ENCODE data around the gene SPINK2. TPM values are rescaled to one million over a fixed set of nuclear protein-coding genes. Genes with fewer than 3 reads are reported as not detected.
A peak's percentile ranks its signal among the peaks of the same experiment; 100 is the strongest.

Gene SPINK2
- total RNA-seq, 1 donor from 2014 or later, result not detected

DNA sequence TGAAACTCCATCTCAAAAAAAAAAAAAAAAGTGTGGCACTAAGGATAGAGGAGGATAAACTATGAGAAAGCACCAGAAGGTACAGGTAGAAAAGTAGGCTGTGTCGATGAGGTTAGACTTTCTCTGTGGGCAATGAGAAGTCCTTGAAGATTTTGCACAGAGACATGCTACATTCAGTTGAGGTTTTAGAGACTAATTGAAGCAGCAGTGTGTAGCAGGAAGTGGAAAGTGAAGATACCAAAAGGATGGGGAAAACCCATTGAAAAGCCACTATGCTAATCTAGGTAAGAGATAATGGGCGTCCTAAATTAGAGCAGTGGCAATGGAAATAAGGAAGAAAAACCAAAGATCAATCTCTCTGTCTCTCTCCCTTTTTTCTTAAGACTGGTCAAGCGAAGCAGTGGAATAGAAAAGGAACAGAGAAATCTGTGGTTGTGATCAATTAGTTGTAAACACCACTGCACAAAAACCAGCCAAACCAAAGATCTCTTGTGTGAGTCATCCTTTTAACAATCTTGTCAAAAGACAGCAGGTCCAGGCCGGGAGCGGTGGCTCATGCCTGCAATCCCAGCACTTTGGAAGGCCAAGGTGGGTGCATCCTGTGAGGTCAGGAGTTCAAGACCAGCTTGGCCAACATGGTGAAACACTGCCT is 3.5 kb downstream of the SPINK2 start:
- no peak for FAIRE-seq

DNA sequence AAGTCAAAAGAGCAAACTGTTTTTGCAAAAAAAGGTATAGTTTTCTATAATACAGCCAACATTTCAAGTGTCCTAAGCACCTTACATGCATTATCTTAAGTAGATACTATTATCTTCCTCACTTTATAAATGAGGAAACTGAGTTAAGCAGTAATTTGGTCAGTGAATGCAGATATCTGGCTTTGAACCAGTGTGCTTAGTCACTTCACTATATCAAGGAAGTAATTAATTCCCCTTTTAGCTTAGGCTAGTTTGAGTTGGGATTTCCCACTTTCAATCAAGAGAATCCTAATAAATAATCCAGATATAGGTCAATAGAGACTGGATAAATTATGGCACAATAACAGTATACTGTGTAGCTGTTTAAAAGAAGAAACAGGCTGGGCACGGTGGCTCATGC is 14.8 kb downstream of the SPINK2 start:
- TF ChIP-seq, protein P1, sequence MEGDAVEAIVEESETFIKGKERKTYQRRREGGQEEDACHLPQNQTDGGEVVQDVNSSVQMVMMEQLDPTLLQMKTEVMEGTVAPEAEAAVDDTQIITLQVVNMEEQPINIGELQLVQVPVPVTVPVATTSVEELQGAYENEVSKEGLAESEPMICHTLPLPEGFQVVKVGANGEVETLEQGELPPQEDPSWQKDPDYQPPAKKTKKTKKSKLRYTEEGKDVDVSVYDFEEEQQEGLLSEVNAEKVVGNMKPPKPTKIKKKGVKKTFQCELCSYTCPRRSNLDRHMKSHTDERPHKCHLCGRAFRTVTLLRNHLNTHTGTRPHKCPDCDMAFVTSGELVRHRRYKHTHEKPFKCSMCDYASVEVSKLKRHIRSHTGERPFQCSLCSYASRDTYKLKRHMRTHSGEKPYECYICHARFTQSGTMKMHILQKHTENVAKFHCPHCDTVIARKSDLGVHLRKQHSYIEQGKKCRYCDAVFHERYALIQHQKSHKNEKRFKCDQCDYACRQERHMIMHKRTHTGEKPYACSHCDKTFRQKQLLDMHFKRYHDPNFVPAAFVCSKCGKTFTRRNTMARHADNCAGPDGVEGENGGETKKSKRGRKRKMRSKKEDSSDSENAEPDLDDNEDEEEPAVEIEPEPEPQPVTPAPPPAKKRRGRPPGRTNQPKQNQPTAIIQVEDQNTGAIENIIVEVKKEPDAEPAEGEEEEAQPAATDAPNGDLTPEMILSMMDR (IDR thresholded peaks at IDR 0.05; ENCODE audit: insufficient read depth, low read length, severe bottlenecking), result no peak
- Histone ChIP-seq H3K36me3 (ENCODE audit: control insufficient read depth, insufficient read depth, low read length) (no peaks in the 10 kb centered on the region), H3K4me3 (ENCODE audit: low read depth, low read length) (no peak overlapping the region), H3K27me3 (ENCODE audit: control insufficient read depth, insufficient read depth, low read length) (no peaks in the 10 kb centered on the region)
- DNase-seq (ENCODE audit: low read depth) (no peak), FAIRE-seq (no peak)

More for the DNA sequence above, 3.5 kb downstream of the SPINK2 start:
- peak; percentile 13 for DNase-seq (ENCODE audit: low read depth)
- H3K4me3 ChIP-seq (ENCODE audit: low read depth, low read length), result no peak overlapping the region
- H3K27me3 ChIP-seq (ENCODE audit: control insufficient read depth, insufficient read depth, low read length), result no peaks in the 10 kb centered on the region
- TF ChIP-seq, protein P1 (IDR thresholded peaks at IDR 0.05; ENCODE audit: insufficient read depth, low read length, severe bottlenecking), result no peak
- H3K36me3 ChIP-seq (ENCODE audit: control insufficient read depth, insufficient read depth, low read length), result no peaks in the 10 kb centered on the region

DNA sequence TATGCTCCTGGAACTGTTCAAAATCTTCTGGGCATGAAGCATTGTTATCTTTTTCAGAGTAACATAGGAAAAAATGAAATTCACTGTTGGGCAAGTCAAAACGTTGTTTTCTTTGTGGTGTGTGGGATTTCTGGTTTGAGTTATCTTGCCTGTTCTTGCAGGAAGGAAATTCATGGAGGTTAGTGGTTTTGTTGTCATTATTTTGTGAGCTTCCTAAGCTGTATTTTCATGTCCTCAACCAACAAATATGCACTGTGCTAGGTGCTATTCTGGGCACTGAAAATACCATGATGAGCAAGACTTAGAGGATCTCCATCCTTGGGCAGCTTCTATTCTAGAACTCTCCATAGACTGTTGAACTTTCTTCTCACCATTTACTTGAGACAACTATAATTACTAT is 16.9 kb downstream of the SPINK2 start:
- H3K27me3 ChIP-seq (ENCODE audit: control insufficient read depth, insufficient read depth, low read length), result no peaks in the 10 kb centered on the region
- no peak overlapping the region for H3K4me3 ChIP-seq (ENCODE audit: low read depth, low read length)
- TF ChIP-seq, protein P1 (IDR thresholded peaks at IDR 0.05; ENCODE audit: insufficient read depth, low read length, severe bottlenecking), result no peak
- H3K36me3 ChIP-seq (ENCODE audit: control insufficient read depth, insufficient read depth, low read length), result no peaks in the 10 kb centered on the region
- FAIRE-seq (no peak), DNase-seq (ENCODE audit: low read depth) (peak; percentile 88)

DNA sequence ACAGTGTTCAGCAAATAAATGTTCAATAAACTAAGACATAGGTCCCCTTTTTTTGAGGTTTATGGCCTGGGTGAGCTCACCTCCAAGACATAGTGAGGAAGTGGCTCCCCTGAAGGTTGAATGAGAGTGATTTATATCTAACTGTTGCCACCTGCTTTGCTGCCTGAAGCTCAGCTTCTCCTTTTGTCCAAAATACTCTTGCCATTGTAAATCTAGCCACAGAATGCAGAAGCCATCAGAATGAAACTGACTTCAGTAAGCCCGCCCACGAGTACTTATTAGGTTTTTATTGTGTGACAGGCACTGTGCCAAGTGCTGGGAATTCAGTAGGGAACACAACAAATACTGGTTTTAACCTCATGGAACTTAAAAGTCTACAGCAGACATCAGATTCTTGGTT is 18.0 kb downstream of the SPINK2 start:
- TF ChIP-seq, protein P1 (IDR thresholded peaks at IDR 0.05; ENCODE audit: insufficient read depth, low read length, severe bottlenecking), result no peak
- peak; percentile 4 for DNase-seq (ENCODE audit: low read depth)
- no peak overlapping the region for H3K4me3 ChIP-seq (ENCODE audit: low read depth, low read length)
- no peak for FAIRE-seq
- H3K27me3 ChIP-seq (ENCODE audit: control insufficient read depth, insufficient read depth, low read length), result no peaks in the 10 kb centered on the region
- H3K36me3 ChIP-seq (ENCODE audit: control insufficient read depth, insufficient read depth, low read length), result no peaks in the 10 kb centered on the region

DNA sequence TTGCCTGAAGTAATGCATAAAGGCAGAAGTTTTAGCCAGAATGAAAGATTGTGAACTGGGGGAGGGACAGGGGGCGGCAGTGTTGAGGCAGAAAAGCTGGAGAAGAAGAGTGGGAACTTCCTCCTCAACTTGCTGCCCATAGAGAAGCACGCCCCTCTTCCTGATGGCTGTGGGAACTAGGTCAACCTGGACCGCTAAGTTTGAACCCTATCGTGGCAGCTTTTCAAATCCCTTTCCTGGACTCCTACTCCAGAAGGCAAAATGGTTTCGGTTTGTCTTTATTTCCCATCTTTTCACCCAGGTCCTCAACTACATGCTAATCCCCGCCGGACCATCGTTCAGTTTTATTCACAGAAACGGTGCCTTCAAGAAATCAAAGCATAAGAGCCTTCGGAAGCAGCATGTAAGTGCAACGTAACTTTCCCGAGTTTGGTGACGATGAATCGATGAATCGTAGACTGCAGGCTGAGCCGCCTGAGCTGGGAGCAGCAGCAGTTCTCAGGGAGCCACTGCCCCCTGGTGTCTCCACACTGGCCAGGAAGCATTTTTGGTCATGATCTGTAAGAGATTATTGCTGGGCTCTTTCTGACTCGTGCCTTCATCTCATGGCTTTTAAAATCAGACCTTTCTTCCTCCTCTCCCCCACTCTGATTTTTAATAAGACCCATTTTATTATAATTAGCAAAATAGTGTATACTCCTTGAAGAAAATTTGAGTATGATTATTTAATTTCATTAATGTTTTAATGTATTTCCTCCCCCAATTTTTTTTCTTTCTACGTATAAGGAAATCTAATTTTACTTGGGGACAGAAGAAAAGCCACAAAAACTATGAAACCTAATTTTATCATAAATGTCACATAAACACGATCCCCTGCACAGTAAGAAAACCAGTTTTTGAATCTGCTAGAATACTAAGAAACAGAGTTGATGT is 21.4 kb downstream of the SPINK2 start:
- TF ChIP-seq, protein P1 (IDR thresholded peaks at IDR 0.05; ENCODE audit: insufficient read depth, low read length, severe bottlenecking), result peak; percentile 96
- H3K36me3 ChIP-seq (ENCODE audit: control insufficient read depth, insufficient read depth, low read length), result no peaks in the 10 kb centered on the region
- DNase-seq (ENCODE audit: low read depth), result peak; percentile 77
- no peaks in the 10 kb centered on the region for H3K27me3 ChIP-seq (ENCODE audit: control insufficient read depth, insufficient read depth, low read length)
- peak overlapping the region; percentile 48 for H3K4me3 ChIP-seq (ENCODE audit: low read depth, low read length)
- peak; percentile 32 for FAIRE-seq
